GM21515 (cell line): ENCODE measurements around the gene RERG.

Experiments
- ATAC-seq: cut with Tn5 transposase; IDR thresholded peaks from one replicate; pipeline ENCODE4 v1.9.1; 2021; ENCODE audit not compliant: unreplicated experiment

Gene RERG

GRCh38 chr12:15192720-15193119, 28.5 kb downstream of the RERG start:
- ATAC-seq, result no peak

DNA sequence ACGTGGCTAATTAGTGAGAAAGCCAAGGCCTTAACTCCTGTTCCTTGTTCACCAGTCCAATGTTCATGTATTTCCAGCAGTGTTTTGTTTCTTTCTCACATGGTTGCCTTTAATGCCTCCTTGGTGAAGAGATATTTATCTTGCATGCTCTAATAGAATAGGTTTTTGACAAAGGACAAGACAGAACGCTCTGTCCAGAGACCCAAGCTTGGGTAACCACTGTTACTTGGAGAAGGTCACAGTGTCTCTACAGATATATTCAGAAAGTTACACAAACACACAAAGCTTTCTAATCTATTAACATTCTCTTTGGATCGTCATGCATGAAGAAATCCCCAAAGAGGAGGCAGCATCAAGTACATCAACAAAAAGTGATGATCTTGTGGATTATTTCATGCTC, 33.1 kb downstream of the RERG start:
- ATAC-seq, result no peak

- no peak for ATAC-seq
Measured at GRCh38 chr12:15186597-15186996, 34.6 kb downstream of the RERG start.

DNA sequence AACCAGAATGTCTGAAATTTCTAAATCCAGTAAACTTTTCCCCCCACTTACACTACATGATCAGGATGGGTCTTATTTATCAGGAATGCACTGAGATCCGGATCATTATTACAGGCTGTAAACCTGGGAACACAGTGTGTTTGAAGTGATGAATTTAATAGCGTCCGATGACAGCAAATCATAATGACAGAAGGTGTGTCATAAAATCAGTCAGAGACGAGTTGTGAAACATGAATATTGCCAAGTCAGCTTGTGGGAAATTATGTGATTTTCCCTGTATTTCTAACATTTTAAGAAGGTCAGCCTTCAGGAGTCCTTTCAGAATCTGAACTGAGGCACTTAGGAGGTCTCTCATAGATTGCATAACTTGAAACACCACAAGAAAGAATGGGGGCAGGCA, 36.7 kb downstream of the RERG start:
- ATAC-seq, result no peak

GRCh38 chr12:15183821-15184220, 37.4 kb downstream of the RERG start:
- ATAC-seq, result no peak

- ATAC-seq, result no peak
Measured at GRCh38 chr12:15181017-15181683, 40.1 kb downstream of the RERG start.

GRCh38 chr12:15180325-15180724, 40.9 kb downstream of the RERG start:
- no peak for ATAC-seq

GRCh38 chr12:15179672-15180071, 41.5 kb downstream of the RERG start:
- no peak for ATAC-seq

- ATAC-seq, result no peak
Measured at GRCh38 chr12:15173142-15173541, 48.1 kb downstream of the RERG start.

- no peak for ATAC-seq
Measured at GRCh38 chr12:15172060-15172822, 49.0 kb downstream of the RERG start.

DNA sequence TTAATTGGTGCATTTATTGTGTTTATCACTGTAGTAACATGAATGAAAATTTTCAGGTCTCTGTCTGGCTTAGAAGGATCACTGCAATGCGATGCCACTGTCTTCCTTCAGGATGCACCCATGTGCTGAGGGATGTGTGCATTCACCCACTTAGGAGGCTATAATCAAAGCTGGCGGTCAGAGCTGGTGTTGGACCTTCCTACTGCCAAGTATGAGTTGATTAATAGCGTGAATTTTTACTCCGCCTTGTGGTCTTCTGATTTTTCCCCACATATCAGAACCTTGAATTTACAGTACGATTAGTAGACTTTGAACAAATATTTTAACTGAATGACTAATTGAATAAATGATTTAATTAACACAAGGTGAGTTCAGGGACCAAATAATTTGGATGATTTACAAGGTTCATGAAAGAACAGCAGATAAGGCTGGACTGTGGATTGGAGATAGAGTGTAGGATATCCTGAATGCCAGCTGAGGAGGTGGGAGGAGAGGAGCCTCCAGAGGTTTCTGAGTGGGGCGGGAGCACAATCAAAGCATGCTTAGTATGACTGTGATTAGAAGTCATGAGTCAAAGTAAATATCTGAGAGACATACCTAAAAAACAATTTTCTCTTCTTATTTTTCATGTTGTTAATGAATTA, 50.1 kb downstream of the RERG start:
- no peak for ATAC-seq

- no peak for ATAC-seq
Measured at GRCh38 chr12:15168026-15168678, 53.1 kb downstream of the RERG start.

DNA sequence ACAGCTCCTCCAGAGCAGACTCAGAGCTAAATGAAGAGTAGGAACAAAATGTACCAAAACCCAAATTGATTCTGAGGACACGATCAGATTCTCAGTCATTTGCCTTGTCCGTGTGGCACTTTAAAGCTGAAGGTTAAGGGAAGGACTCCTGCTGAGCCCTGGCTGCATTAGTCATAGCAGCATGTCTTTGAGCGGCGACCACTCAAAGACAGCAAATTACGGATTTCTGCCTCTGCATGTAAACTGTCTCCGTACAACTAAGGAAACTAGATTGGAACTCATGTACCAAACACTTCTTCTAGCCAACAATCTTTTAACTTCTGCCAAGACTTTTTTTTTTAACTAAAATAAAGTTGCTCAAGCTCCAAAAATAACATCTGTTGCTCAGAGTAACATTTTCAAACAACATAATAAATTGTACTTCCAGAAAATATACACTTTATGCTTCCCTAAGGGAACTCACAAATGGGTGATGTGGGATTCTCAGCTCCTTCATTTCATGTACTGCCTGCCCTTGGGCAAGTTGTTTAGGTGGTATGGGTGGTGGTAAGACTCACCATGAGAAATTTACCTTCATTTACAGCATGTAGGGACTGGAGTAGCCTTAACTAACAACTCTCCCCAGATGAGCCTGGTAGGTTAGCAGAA, 56.1 kb downstream of the RERG start:
- ATAC-seq, result no peak

DNA sequence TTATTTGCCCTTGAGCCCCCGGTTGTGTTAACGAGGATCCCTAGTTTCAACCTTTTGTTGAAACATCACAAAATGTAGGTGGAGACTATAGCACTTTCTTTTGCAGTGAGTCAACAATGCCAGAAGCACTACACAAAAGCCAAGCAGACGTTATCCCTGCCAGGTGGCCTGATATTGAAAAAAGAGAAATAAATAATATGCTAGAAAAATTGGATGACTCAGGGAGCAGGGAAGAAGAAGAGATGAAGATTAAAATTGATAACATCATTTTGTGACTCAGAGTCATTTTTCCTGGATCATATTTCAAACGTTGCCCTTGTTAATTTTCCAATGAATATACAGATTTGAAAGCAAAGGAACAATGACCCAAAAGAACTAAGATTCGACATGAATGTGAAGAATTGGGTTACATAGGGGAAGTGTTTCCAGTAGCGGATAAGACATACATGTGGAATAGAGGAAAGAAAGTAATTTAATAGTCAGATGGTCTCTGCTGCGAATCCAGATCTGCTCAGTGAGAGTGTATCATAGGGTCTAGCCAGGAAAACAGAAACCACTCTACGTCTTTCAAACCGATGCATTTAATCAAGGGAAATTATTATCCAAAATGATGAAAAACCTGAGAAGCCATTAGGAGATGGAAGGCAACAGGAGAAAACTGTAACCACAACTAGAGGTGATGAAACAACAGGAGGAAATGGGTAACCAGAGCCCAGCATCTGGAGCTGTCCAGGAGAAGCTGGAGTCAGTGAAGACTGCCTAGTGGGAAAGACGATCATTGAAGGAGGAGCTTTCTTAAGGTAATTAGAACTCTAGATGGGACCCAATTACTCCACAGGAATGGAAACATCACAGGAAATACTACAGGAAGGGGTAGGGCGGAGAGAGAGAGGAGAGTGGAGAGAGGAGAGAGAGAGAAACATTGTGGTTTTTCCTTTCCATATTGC, 57.9 kb downstream of the RERG start:
- no peak for ATAC-seq

DNA sequence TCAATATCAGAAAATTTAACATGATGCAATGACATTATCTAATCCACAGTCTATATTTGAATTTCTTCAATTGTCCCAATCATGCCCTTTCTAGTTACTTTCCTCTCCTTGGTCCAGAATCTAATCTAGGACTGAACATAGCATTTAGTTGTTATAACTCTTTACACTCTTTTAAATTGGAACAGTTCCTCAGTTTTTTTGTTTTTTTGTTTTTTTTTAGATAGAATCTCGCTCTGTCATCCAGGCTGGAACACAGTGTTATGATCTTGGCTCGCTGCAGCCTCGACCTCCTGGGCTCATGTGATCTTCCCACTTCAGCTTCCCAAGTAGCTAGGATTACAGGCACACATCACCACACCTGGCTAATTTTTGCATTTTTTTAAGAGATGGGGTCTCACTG, 63.1 kb downstream of the RERG start:
- no peak for ATAC-seq

- no peak for ATAC-seq
Measured at GRCh38 chr12:15157269-15157671, 63.9 kb downstream of the RERG start.

DNA sequence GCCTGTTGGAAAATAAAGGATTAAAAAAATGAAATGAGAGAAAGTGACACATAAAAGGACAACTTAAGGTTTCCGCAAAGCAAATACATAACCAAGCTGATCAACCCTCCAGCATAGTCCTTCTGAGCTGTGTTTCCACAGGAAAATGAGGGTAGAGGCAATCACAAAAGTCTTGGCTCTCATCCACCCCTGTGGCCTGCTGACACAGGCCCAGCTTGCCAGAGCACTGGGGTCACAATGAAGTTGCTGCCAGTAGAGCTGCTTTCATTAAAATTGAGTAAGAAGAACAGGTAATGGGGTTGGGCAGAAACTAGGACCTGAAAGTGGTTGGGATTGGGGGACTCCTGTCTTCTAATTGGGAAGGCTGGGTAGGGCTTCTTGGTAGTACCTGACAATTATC, 65.9 kb downstream of the RERG start:
- no peak for ATAC-seq

- no peak for ATAC-seq
Measured at GRCh38 chr12:15154103-15154502, 67.1 kb downstream of the RERG start.

DNA sequence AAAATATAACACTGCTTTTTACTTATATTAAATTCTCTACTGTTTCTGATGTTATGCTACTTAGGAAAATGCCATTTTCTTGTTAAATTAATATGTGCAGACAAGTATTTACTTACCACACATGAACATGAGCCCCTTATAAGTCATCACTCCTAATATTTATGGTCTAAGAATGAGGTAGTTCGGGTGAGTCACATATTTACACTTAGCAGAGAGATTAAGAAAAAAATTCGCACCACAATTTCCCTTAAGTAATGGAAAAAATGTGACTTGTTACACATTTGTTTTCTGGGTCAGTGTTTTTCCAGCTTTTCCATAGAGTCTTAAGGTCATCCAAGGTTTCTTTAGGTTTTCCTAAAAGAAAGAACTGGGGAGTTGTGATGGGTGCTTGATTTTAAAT, 68.3 kb downstream of the RERG start:
- ATAC-seq, result no peak

GRCh38 chr12:15152456-15152855, 68.8 kb downstream of the RERG start:
- no peak for ATAC-seq
